Motor neuron (in vitro differentiated cells): Measurements from ENCODE around the gene BANF1. TPM values are rescaled to one million over a fixed set of nuclear protein-coding genes. Genes with fewer than 3 reads are reported as not detected.

Experiments
- ATAC-seq, 8 experiments: fragments of 200-7000 bp; cut with Tn5 transposase; replicated peaks in 6 of 8; 2 replicates each; pipeline ENCODE4 v1.8.0; 2021; ENCODE audit warnings: mild to moderate bottlenecking in 8 of 8, moderate library complexity in 8 of 8
- H3K27ac ChIP-seq, 2 donors: fragments of 250-450 bp; sonication (Bioruptor Pico); 2 replicates each; pipeline ENCODE4 v1.9.0; 2021; ENCODE audit warnings: antibody characterized with exemption in 2 of 2, mild to moderate bottlenecking in 2 of 2, moderate library complexity in 1 of 2
- H3K4me1 ChIP-seq, 2 donors: fragments of 250-450 bp; sonication (Bioruptor Pico); replicated peaks in 1 of 2; 2 replicates each; pipeline ENCODE4 v1.6.1; 2021; ENCODE audit warnings: antibody characterized with exemption in 2 of 2, mild to moderate bottlenecking in 2 of 2, moderate library complexity in 1 of 2
- H3K4me3 ChIP-seq, 5 donors: fragments of 250-450 bp; sonication (Bioruptor Pico); 2 replicates each; pipeline ENCODE4 v1.9.0; 2021; ENCODE audit warnings: antibody characterized with exemption in 5 of 5, mild to moderate bottlenecking in 5 of 5, moderate library complexity in 4 of 5
- WGBS, 10 experiments: fragments of 450-650 bp; shearing (Covaris generic); methylation state at CpG; one replicate each; pipeline ENCODE4 v1.0.0; 2022; 5-methylcytosine and 5-hydroxymethylcytosine counted together
- in situ Hi-C, 9 experiments: fragments of 400-800 bp; cut with MboI; loops; one replicate each; pipeline ENCODE4 v1.15.0; 2021; ENCODE audit warnings: low sequenced_read_pairs in 9 of 9, low pct_unique_long_range_greater_than_20kb in 2 of 9; ENCODE audit not compliant: unreplicated experiment in 9 of 9
- total RNA-seq, 8 experiments: library from RNA; unstranded; fragments of 300-600 nt; gene quantifications; 2 replicates each; pipeline versions ENCODE4 v1.2.3 to v1.2.4, GENCODE V29; 2022

Gene BANF1
- total RNA-seq, 8 experiments from 2014 or later: 47.3 to 130 (median 74.7) TPM

- ATAC-seq: no peak
- H3K4me3 ChIP-seq: no peak overlapping the region
- H3K27ac ChIP-seq: no peak overlapping the region
- no peaks in the 10 kb centered on the region for H3K4me1 ChIP-seq
- 58 to 71% (median 63%) methylated on average over 3 of the region's 9 CpGs; no CpG with 5 or more reads in 6 of the 10 experiments for WGBS, 10 experiments
- in situ Hi-C loops: no loop called here
These were observed 33.5 kb downstream of the BANF1 start for GRCh38 chr11:66035653-66036333.

GRCh38 chr11:66036334-66036710, 34.0 kb downstream of the BANF1 start:
- in situ Hi-C loops: no loop called here

GRCh38 chr11:66037327-66037726, 35.0 kb downstream of the BANF1 start:
- no peak overlapping the region for H3K4me3 ChIP-seq
- in situ Hi-C loops: no loop called here
- H3K27ac ChIP-seq: no peak overlapping the region
- no peaks in the 10 kb centered on the region for H3K4me1 ChIP-seq
- no peak for ATAC-seq
- WGBS, 10 experiments: 63 to 100% (median 71%) methylated on average over 1 to 3 of the region's 3 CpGs; no CpG with 5 or more reads in 7 of the 10 experiments

More at GRCh38 chr11:66036334-66036710, 34.0 kb downstream of the BANF1 start:
- no peak for ATAC-seq
- 0 to 86% (median 76%) methylated on average over 1 to 5 of the region's 5 CpGs; no CpG with 5 or more reads in 4 of the 10 experiments for WGBS, 10 experiments
- Histone ChIP-seq H3K4me1 (no peaks in the 10 kb centered on the region), H3K4me3 (no peak overlapping the region), H3K27ac (no peak overlapping the region)

GRCh38 chr11:66039765-66040164, 37.5 kb downstream of the BANF1 start:
- no peak for ATAC-seq
- no peak overlapping the region for H3K27ac ChIP-seq
- H3K4me1 ChIP-seq: no peaks in the 10 kb centered on the region
- 25 to 100% (median 92%) methylated on average over 2 to 3 of the region's 3 CpGs; no CpG with 5 or more reads in 4 of the 10 experiments for WGBS, 10 experiments
- in situ Hi-C loops: no loop called here
- H3K4me3 ChIP-seq: no peak overlapping the region

GRCh38 chr11:66042227-66042995, 40.1 kb downstream of the BANF1 start:
- Histone ChIP-seq H3K27ac (no peak overlapping the region), H3K4me1 (peaks cover 0 to 6% of the 10 kb centered on the region in 2 donors), H3K4me3 (no peak overlapping the region)
- in situ Hi-C loops: no loop called here
- WGBS, 10 experiments: 84 to 100% (median 96%) methylated on average over 2 to 47 of the region's 81 CpGs; no CpG with 5 or more reads in 5 of the 10 experiments
- no peak for ATAC-seq

GRCh38 chr11:66042996-66043906, 40.9 kb downstream of the BANF1 start:
- ATAC-seq: no peak
- 89 to 100% (median 96%) methylated on average over 5 to 56 of the region's 88 CpGs; no CpG with 5 or more reads in 1 of the 10 experiments for WGBS, 10 experiments
- no peak overlapping the region for H3K27ac ChIP-seq
- in situ Hi-C loops: no loop called here
- H3K4me1 ChIP-seq: peaks cover 5 to 8% of the 10 kb centered on the region in 2 donors
- H3K4me3 ChIP-seq: no peak overlapping the region

- peaks cover 12 to 22% of the 10 kb centered on the region in 2 donors for H3K4me1 ChIP-seq
- peak in 1 of 8 experiments; percentile 12 for ATAC-seq
- H3K4me3 ChIP-seq: no peak overlapping the region
- in situ Hi-C loops: no loop called here
- WGBS, 10 experiments: 26 to 97% (median 87%) methylated on average over 2 to 6 of the region's 6 CpGs; no CpG with 5 or more reads in 3 of the 10 experiments
- H3K27ac ChIP-seq: no peak overlapping the region
These were observed 42.5 kb downstream of the BANF1 start for GRCh38 chr11:66044757-66045156.

GRCh38 chr11:66045177-66045639, 42.9 kb downstream of the BANF1 start:
- no peak overlapping the region for H3K27ac ChIP-seq
- in situ Hi-C loops: no loop called here
- H3K4me3 ChIP-seq: no peak overlapping the region
- peak; percentile 53 to 98 (median 64) for ATAC-seq
- H3K4me1 ChIP-seq: peaks cover 12 to 22% of the 10 kb centered on the region in 2 donors
- 20 to 70% (median 60%) methylated on average over 1 to 2 of the region's 11 CpGs; no CpG with 5 or more reads in 6 of the 10 experiments for WGBS, 10 experiments

- ATAC-seq: no peak
- Histone ChIP-seq H3K27ac (no peak overlapping the region), H3K4me3 (no peak overlapping the region), H3K4me1 (peaks cover 23 to 33% of the 10 kb centered on the region in 2 donors)
- in situ Hi-C loops: no loop called here
- WGBS, 10 experiments: 80 to 100% (median 100%) methylated on average over 1 to 3 of the region's 3 CpGs; no CpG with 5 or more reads in 3 of the 10 experiments
These were observed 44.6 kb downstream of the BANF1 start for GRCh38 chr11:66046901-66047300.

- H3K27ac ChIP-seq: no peak overlapping the region
- 28 to 100% (median 57%) methylated on average over 1 to 3 of the region's 11 CpGs; no CpG with 5 or more reads in 4 of the 10 experiments for WGBS, 10 experiments
- in situ Hi-C loops: no loop called here
- peaks cover 23 to 33% of the 10 kb centered on the region in 2 donors for H3K4me1 ChIP-seq
- ATAC-seq: peak in 1 of 8 experiments; percentile 1
- H3K4me3 ChIP-seq: peak overlapping the region; percentile 39 to 48 (median 46)
These were observed 45.5 kb downstream of the BANF1 start for GRCh38 chr11:66047541-66048365.

GRCh38 chr11:66048547-66049323, 46.4 kb downstream of the BANF1 start, which contains the start of gene GAL3ST3:
Gene GAL3ST3, minus strand, starts transcription at chr11:66049161. Its CDS starts 3,746 bp downstream, at chr11:66045415.
- in situ Hi-C loops: no loop called here

More at GRCh38 chr11:66048547-66049323, 46.4 kb downstream of the BANF1 start, which contains the start of gene GAL3ST3:
- peak in 5 of 8 experiments; percentile 2 to 18 (median 12) for ATAC-seq
- 100% methylated on average over 1 of the region's 39 CpGs; no CpG with 5 or more reads in 9 of the 10 experiments for WGBS, 10 experiments
- H3K27ac ChIP-seq: peak within 1 kb of the TSS; percentile 55 to 57
- H3K4me1 ChIP-seq: peaks cover 26 to 38% of the 10 kb centered on the region in 2 donors
- H3K4me3 ChIP-seq: peak within 1 kb of the TSS; percentile 39 to 48 (median 46)
